Endothelial cell of coronary artery (primary cell): ENCODE data around the gene FUOM. TPM values are rescaled to one million over a fixed set of nuclear protein-coding genes. Genes with fewer than 3 reads are reported as not detected.

Experiments used
- total RNA-seq: library from RNA; depleted of rRNA; stranded (reverse); fragments of >200 nt; gene quantifications from 2 replicates; pipeline ENCODE4 v1.2.3, GENCODE V29; 2014

The FUOM gene
- 17.0 and 29.5 TPM in 2 replicates for total RNA-seq

DNA sequence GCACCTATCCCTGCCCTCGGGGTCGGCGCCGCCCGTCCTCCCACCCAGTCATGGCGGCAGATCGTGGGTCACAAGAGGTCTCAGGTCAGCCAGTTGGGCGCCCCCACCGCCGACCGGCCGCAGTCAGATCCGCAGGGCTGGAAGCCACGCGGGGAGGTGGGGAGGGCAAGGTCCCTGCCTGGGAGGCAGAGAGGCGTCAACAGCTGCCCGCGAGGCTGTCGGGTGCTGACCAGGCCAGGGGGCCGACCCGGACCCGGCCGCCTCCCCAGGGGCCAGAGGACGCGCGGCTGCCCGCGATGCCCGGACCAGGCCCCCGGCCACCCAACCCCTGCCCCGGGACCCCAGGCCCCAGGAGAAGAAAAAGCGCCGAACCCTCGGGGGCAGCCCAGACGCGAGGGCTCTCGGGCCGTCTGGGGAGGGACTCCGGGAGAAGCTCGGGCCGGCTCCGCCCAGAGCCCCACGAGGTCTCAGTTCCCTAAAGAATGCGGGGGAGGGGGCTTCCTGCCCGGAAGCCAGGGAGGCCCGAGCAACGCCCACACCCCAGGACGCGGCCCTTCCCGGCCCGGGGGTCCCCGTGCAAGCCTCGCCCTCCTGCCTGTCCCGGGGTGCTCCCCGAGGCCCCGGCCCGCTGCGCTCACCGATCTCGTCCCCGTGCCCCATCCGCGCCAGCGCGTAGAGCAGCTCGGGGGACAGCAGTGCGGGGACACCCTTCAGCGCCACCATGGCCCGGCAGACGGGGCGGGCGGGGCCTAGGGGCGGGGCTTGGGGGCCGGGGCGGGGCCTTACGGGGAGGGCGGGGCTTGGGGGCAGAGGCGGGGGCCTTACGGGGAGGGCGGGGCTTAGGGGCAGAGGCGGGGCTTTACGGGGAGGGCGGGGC lies at the start of gene FUOM:
Gene FUOM (minus strand): TSS at position 735 of the 877 bp plus-strand sequence. CDS start 12 bp downstream, at position 723.

DNA sequence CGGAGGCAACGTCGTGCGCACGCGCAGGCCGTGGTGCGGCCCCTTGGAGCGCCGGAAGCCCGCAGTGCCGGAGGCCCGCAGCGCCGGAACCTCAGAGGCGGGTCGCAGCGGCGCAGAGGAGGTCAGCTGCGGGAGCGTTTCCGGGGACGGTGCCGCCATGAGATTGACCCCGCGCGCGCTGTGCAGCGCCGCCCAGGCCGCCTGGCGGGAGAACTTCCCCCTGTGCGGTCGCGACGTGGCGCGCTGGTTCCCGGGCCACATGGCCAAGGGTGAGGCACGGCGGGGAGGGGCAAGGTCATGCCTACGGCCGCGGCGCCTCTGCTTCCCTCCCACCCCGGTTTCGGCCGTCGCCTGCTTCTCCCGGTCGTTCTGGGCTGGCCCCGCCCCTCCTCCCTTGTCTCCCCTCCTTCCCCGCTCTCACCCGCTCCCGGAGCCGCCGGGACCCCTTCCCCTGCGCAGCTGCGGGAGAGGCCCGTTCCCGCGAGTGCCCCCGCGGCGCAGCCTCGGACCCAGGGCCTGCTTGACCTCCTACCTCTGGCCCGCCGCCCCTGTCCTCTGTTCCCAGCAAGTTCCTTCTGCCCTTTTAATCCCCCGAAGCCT lies 36.3 kb upstream of the FUOM start, which contains the start of gene MTG1:
Gene MTG1 (plus strand): TSS at position 94 of the 600 bp plus-strand sequence. CDS start 64 bp downstream, at position 158.

DNA sequence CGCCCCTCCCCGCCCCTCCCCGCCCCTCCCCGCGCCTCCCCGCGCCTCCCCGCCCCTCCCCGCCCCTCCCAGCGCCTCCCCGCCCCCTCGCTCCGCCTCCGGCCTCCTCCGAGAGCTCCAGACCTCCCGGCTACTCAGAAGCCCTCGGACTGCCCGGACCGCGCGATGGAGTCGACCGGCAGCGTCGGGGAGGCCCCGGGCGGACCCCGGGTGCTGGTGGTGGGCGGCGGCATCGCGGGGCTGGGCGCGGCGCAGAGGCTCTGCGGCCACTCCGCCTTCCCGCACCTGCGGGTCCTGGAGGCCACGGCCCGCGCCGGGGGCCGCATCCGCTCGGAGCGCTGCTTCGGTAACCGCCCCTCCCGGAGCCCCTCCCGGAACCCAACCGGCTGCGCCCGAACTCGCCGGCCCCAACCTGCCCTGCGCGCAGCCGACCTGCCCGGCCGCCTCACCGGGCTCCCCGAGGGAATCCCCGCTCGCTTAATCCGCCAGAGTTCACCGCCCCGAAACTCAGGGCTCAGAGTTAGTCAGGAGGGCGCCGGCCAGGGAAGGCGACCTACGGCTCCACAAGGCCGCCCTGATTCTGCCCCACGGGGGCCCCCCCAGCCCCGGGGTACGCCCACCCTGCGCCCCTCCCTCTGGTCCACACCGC lies 21.5 kb upstream of the FUOM start, which contains the start of gene PAOX:
Gene PAOX (plus strand): TSS at position 111 of the 649 bp plus-strand sequence. CDS start 55 bp downstream, at position 166.

GRCh38 chr10:133373174-133374090 lies 15.6 kb upstream of the FUOM start, which contains the start of gene ECHS1:
Gene ECHS1, minus strand, starts transcription at chr10:133373354. Its CDS starts 21 bp downstream, at chr10:133373333.

DNA sequence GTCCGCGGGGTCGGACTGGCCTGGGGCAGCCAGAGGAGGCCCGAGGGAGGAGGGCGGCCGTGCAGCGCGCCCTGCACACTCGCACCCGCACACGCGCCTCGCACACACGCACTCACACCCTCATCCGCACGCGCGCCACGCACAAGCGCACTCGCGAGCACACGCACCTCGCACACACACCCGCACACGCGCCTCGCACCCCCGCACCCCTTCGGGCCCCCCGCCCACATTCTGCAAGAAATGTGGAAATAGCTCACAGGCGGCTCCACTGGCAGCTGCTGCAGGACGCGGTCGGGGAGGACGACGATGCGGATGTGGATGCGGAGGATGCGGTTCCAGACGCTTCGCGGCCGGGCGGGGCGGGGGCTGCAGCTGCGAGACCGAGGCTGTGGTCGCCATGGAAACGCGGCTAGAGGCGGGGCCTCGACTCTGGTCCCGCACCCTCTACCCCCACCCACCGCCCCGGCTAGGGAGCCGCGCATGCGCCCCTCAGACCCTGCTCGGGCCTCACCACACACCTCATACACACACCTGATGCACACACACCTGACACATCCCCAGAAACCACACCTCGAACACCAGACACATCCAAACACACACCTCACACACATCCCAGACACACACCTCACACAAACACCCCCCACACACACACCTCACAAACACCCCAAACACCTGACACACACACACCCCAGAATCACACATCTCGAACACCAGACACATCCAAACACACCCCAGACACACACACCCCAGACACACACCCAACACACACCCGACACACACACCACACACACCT lies 21.0 kb downstream of the FUOM start, which contains the start of gene CALY:
Gene CALY (minus strand): TSS at position 320 of the 793 bp plus-strand sequence. CDS start 7,907 bp downstream, outside the sequence.

DNA sequence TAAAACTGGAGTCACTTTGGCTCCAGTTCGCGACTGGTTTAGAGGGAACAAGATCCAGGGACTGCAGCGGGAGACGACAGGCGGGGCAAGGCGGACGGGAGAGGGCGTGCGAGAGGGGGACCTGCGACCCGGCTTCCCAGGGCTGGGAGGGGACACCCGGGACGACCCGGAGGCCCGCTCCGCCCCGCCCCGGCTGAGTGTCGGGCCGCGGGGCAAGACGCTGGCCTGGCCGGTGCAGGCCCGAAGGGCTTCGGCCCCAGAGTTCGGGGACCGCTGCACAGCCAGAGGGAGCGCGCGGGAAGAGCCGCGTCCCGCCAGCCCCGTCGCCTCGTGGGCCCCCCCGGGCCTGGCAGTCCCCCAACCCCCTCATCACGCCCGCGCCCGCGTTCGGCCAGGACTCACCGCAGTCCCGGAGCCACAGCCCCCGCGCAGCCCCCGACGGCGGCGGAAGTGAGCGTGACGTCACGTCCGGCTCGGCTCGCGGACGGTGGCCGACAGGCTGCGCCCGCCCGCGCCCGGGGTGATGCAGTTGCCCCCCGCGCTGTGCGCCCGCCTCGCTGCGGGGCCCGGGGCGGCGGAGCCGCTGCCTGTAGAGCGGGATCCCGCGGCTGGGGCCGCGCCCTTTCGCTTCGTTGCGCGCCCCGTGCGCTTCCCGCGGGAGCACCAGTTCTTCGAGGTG lies 49.3 kb downstream of the FUOM start, which contains the start of the genes TUBGCP2 and ZNF511:
Gene TUBGCP2 (minus strand): TSS at position 452 of the 679 bp plus-strand sequence. CDS start 5,931 bp downstream, outside the sequence.
Gene ZNF511 (plus strand): TSS at position 494 of the 679 bp plus-strand sequence. CDS start 30 bp downstream, at position 524.

Other genes with a start within 250 kb of the FUOM start
- gene KNDC1, start 197.8 kb downstream of the FUOM start, total RNA-seq: under 0.01 TPM in 1 of 2 replicates, not detected in the other
- gene UTF1, start 127.8 kb downstream of the FUOM start, total RNA-seq: not detected in 2 replicates
- not detected in 2 replicates for gene VENTX, start 120.2 kb downstream of the FUOM start, total RNA-seq
- gene ADAM8, start 81.2 kb downstream of the FUOM start, total RNA-seq: 0.18 and 0.75 TPM in 2 replicates
- gene TUBGCP2, start 49.1 kb downstream of the FUOM start, total RNA-seq: 50.6 and 51.5 TPM in 2 replicates
- gene ZNF511, start 49.1 kb downstream of the FUOM start, total RNA-seq: 23.0 and 24.7 TPM in 2 replicates
- gene CALY, start 21.1 kb downstream of the FUOM start, total RNA-seq: not detected in 2 replicates
- not detected in 2 replicates for gene PRAP1, start 10.6 kb downstream of the FUOM start, total RNA-seq
- 52.2 and 71.7 TPM in 2 replicates for gene ECHS1, start 15.3 kb upstream of the FUOM start, total RNA-seq
- 6.7 and 7.0 TPM in 2 replicates for gene PAOX, start 21.2 kb upstream of the FUOM start, total RNA-seq
- gene MTG1, start 36.1 kb upstream of the FUOM start, total RNA-seq: 40.2 and 40.4 TPM in 2 replicates
- gene SPRN, start 66.6 kb upstream of the FUOM start, total RNA-seq: under 0.01 TPM in 2 replicates
- gene SCART1, start 95.9 kb upstream of the FUOM start, total RNA-seq: 0.54 and 1.3 TPM in 2 replicates
- 0.47 TPM in 1 of 2 replicates, not detected in the other for gene CYP2E1, start 169.3 kb upstream of the FUOM start, total RNA-seq
- 0.09 TPM in 1 of 2 replicates, not detected in the other for gene SYCE1, start 207.6 kb upstream of the FUOM start, total RNA-seq